Calu3 (cell line): ENCODE measurements around the gene SFRP5. TPM values are rescaled to one million over a fixed set of nuclear protein-coding genes. Genes with fewer than 3 reads are reported as not detected.
A peak's percentile ranks its signal among the peaks of the same experiment; 100 is the strongest.

Source experiments
- BruUV-seq: library from RNA; stranded (reverse); fragments of 400-500 nt; replicated peaks from 2 replicates; lab custom pipeline; 2021; lab: Mats Ljungman, UMichigan
- CTCF ChIA-PET: fragments of 300-600 bp; sonication (Branson Sonifier 250); formaldehyde crosslinking; loops from one replicate; lab custom pipeline; 2022; ENCODE audit warnings: antibody characterized with exemption; lab: Charles Lee
- DNase-seq: peaks from one replicate; pipeline ENCODE4 v3.0.0; 2022
- H3K27ac Mint-ChIP-seq: one replicate; pipeline ENCODE4 v1.8.0; 2022; ENCODE audit warnings: mixed read lengths; ENCODE audit not compliant: unreplicated experiment
- H3K27me3 Mint-ChIP-seq: one replicate; pipeline ENCODE4 v1.8.0; 2022; ENCODE audit warnings: mixed read lengths; ENCODE audit not compliant: unreplicated experiment
- H3K36me3 Mint-ChIP-seq: one replicate; pipeline ENCODE4 v1.8.0; 2022; ENCODE audit warnings: mild to moderate bottlenecking, moderate library complexity, mixed read lengths; ENCODE audit not compliant: insufficient read depth, unreplicated experiment
- H3K4me1 Mint-ChIP-seq: one replicate; pipeline ENCODE4 v1.8.0; 2022; ENCODE audit warnings: mild to moderate bottlenecking, low read depth, mixed read lengths; ENCODE audit not compliant: unreplicated experiment
- H3K4me3 Mint-ChIP-seq: one replicate; pipeline ENCODE4 v1.8.0; 2022; ENCODE audit warnings: mild to moderate bottlenecking, low read depth, moderate library complexity, mixed read lengths; ENCODE audit not compliant: unreplicated experiment
- H3K9me3 Mint-ChIP-seq: one replicate; pipeline ENCODE4 v1.8.0; 2022; ENCODE audit warnings: low read depth, mixed read lengths; ENCODE audit not compliant: unreplicated experiment
- intact Hi-C: fragments of 100-400 bp; cut with micrococcal nuclease; formaldehyde crosslinking; loops from one replicate; pipeline ENCODE4 v1.10.0; 2022; ENCODE audit not compliant: unreplicated experiment
- total RNA-seq: library from RNA; stranded (reverse); gene quantifications from 2 replicates; pipeline ENCODE4 v1.2.3, GENCODE V29; 2022
- TF ChIP-seq, protein P1 (sequence below): fragments of 200-600 bp; IDR thresholded peaks from one replicate; pipeline ENCODE4 v1.8.0; 2022; ENCODE audit warnings: antibody characterized with exemption; ENCODE audit not compliant: unreplicated experiment

Gene SFRP5
- total RNA-seq, 1 experiment from 2014 or later = 0.19 TPM

GRCh38 chr10:97777143-97777542, 5.3 kb upstream of the SFRP5 start:
- H3K4me1 Mint-ChIP-seq = peaks cover 13% of the 10 kb centered on the region

GRCh38 chr10:97774811-97775294, 3.1 kb upstream of the SFRP5 start:
- H3K9me3 Mint-ChIP-seq = no peaks in the 10 kb centered on the region
- peaks cover 9% of the 10 kb centered on the region for H3K4me1 Mint-ChIP-seq
- CTCF ChIA-PET = interaction anchor here (0.7 kb wide), 1 partner anchor 268 kb away, joined by 3 read pairs; no protein-coding TSS in a partner anchor
- BruUV-seq = no TSS peak
- TF ChIP-seq, protein P1, sequence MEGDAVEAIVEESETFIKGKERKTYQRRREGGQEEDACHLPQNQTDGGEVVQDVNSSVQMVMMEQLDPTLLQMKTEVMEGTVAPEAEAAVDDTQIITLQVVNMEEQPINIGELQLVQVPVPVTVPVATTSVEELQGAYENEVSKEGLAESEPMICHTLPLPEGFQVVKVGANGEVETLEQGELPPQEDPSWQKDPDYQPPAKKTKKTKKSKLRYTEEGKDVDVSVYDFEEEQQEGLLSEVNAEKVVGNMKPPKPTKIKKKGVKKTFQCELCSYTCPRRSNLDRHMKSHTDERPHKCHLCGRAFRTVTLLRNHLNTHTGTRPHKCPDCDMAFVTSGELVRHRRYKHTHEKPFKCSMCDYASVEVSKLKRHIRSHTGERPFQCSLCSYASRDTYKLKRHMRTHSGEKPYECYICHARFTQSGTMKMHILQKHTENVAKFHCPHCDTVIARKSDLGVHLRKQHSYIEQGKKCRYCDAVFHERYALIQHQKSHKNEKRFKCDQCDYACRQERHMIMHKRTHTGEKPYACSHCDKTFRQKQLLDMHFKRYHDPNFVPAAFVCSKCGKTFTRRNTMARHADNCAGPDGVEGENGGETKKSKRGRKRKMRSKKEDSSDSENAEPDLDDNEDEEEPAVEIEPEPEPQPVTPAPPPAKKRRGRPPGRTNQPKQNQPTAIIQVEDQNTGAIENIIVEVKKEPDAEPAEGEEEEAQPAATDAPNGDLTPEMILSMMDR = no peak
- H3K27me3 Mint-ChIP-seq = peaks cover 46% of the 10 kb centered on the region
- no peak for DNase-seq
- H3K36me3 Mint-ChIP-seq = peaks cover 5% of the 10 kb centered on the region
- intact Hi-C loops = no loop called here
- H3K27ac Mint-ChIP-seq = no peak overlapping the region
- H3K4me3 Mint-ChIP-seq = no peak overlapping the region

More at GRCh38 chr10:97777143-97777542, 5.3 kb upstream of the SFRP5 start:
- H3K36me3 Mint-ChIP-seq = no peaks in the 10 kb centered on the region
- TF ChIP-seq, protein P1 = no peak
- CTCF ChIA-PET = no interaction called here
- no peak for DNase-seq
- no peak overlapping the region for H3K27ac Mint-ChIP-seq
- BruUV-seq = no TSS peak
- H3K4me3 Mint-ChIP-seq = no peak overlapping the region
- no peaks in the 10 kb centered on the region for H3K9me3 Mint-ChIP-seq
- intact Hi-C loops = no loop called here
- peaks cover 23% of the 10 kb centered on the region for H3K27me3 Mint-ChIP-seq

DNA sequence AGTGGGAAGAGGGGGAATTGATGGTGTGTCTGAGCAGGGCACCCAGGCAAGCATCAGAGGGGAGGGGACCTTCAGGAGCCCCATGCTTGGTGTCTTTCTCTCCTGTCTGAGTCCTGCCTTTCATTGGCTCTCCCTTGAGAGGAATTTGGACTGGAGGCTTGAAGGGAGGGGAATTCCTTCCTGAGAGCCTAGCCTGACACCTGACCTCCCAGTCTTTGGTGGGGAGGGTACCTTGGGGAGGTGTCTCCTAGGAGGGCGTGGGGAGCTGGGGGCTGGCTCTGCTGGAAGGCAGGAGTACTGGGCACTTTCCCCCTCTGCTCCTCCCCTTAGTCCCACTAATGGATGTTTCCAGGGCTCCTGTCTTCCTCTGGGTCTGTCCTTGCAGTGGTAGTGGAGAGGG, 1.3 kb upstream of the SFRP5 start:
- no peak for DNase-seq
- Mint-ChIP-seq H3K4me1 (peaks cover 9% of the 10 kb centered on the region), H3K36me3 (peaks cover 6% of the 10 kb centered on the region), H3K9me3 (no peaks in the 10 kb centered on the region), H3K4me3 (no peak overlapping the region), H3K27ac (no peak overlapping the region), H3K27me3 (peaks cover 63% of the 10 kb centered on the region)
- intact Hi-C loops = no loop called here
- CTCF ChIA-PET = no interaction called here
- no TSS peak for BruUV-seq
- TF ChIP-seq, protein P1 = no peak

DNA sequence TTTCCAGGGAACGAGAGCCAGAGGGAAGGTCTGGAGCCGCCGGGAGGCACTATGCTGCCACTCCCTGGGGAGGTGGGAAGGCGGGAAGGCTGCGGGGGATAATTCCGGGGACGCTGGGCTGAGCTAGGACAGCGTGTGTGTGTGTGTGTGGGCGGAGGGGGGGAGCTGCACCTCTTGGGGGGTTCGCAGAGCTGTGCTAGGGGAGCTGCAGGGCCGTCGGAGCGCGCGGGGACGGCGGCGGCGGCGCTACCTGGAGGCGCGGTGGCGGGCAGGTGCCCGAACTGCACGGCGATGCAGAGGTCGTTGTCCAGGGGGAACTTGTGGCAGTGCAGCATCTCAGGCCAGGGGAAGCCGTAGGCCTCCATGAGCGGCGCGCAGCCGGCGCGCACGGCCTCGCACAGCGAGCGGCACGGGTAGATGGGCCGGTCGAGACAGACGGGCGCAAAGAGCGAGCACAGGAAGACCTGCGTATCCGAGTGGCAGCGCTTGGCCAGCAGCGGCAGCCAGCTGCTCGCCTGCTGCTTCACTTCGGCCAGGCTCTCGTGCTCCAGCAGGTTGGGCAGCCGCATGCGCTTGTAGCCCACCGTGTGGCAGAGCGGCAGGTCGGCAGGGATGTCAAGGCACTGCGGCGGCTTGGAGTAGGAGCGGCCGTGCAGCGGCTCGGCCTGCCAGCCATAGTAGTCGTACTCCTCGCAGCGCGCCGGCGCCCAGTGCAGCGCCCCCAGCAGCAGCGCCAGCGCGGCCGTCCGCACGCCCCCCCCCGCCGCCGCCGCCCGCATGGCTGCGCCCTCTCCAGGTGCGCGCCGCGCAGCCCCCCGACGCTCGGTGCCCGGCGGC, 526 bp downstream of the SFRP5 start:
- Mint-ChIP-seq H3K4me3 (peak overlapping the region; percentile 67), H3K36me3 (peaks cover 16% of the 10 kb centered on the region), H3K9me3 (no peaks in the 10 kb centered on the region), H3K4me1 (peaks cover 9% of the 10 kb centered on the region), H3K27ac (no peak overlapping the region), H3K27me3 (peaks cover 68% of the 10 kb centered on the region)
- TF ChIP-seq, protein P1 = no peak
- CTCF ChIA-PET = interaction anchor here (0.6 kb wide), 1 partner anchor 83 kb away, joined by 3 read pairs; no protein-coding TSS in a partner anchor
- peak; percentile 25 for DNase-seq
- intact Hi-C loops = no loop called here
- BruUV-seq = no TSS peak
